Measurements from ENCODE around the gene HDAC9.
A peak's percentile ranks its signal among the peaks of the same experiment; 100 is the strongest.

HDAC9 gene

DNA sequence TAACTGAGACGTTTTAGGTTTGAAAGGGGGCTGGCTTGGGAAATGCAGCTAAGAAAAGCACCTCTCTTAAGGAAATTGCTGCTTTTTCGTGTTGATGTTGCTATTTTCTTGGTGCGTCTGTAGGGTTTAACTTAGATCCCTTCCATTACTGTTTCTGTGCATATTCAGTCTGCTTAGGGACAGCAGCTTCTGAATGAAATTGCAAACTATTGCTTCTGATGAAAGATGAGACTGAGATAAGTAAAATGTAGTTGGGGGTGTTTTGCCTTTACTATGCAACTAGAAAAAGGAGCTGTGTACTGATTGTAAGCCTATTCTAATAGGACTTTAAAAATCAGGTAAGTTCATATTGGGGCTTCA lies 772 bp downstream of the HDAC9 start:
- peak overlapping the region; percentile 18; the same call in 1 of the 2 replicates for H3K27ac ChIP-seq (ENCODE audit: low read length)
- H3K79me2 ChIP-seq (ENCODE audit: low read length) = peaks cover 18% of the 10 kb centered on the region; the same call in 1 of the 2 replicates
- H3K4me3 ChIP-seq (ENCODE audit: low read length) = peak overlapping the region; percentile 80
- H4K20me1 ChIP-seq (ENCODE audit: insufficient read depth, low read length) = no peaks in the 10 kb centered on the region
- no peaks in the 10 kb centered on the region for H3K27me3 ChIP-seq (ENCODE audit: low read depth, low read length)
- TF ChIP-seq EZH2phosphoT487 (IDR thresholded peaks at IDR 0.05; ENCODE audit: low read depth) = no peak
- no peak for TF ChIP-seq CTCF (IDR thresholded peaks at IDR 0.05; ENCODE audit: low read depth, low read length)
- peak overlapping the region; percentile 60 for H2AFZ ChIP-seq (ENCODE audit: low read depth, low read length)
- H3K36me3 ChIP-seq (replicated peaks; ENCODE audit: low read depth, low read length) = no peaks in the 10 kb centered on the region
- H3K9me3 ChIP-seq (ENCODE audit: insufficient read depth, low read length) = no peaks in the 10 kb centered on the region
- H3K9ac ChIP-seq (ENCODE audit: low read length) = peak overlapping the region; percentile 64
- peak overlapping the region; percentile 97 for H3K4me2 ChIP-seq (ENCODE audit: low read length)
- H3K4me1 ChIP-seq (ENCODE audit: low read length) = peaks cover 63% of the 10 kb centered on the region

DNA sequence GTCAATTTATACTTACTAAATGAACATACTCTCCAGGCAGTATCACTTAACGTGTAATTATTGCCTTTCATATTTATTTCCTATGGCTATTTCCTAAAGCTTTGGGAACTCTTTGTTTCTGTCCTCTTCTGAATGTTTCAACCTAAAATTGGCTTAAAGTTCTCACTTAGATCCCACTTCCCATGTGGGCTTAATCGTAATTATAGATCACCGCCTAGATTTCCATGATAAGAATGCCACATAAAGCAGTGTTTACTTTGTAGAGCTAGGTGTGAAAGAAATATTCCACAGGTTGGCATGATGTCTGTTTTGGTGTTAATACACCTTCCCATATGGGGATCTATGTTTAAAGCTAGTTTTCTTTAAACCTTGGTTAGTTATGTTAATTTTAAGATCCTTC lies 1.5 kb downstream of the HDAC9 start:
- TF ChIP-seq EZH2phosphoT487 (IDR thresholded peaks at IDR 0.05; ENCODE audit: low read depth) (no peak), CTCF (IDR thresholded peaks at IDR 0.05; ENCODE audit: low read depth, low read length) (no peak)
- Histone ChIP-seq H3K4me1 (ENCODE audit: low read length) (peaks cover 70% of the 10 kb centered on the region), H3K9me3 (ENCODE audit: insufficient read depth, low read length) (no peaks in the 10 kb centered on the region), H3K4me2 (ENCODE audit: low read length) (peak overlapping the region; percentile 97), H3K4me3 (ENCODE audit: low read length) (peak overlapping the region; percentile 80), H3K9ac (ENCODE audit: low read length) (peak overlapping the region; percentile 64), H2AFZ (ENCODE audit: low read depth, low read length) (no peak overlapping the region), H3K36me3 (replicated peaks; ENCODE audit: low read depth, low read length) (no peaks in the 10 kb centered on the region), H3K27me3 (ENCODE audit: low read depth, low read length) (no peaks in the 10 kb centered on the region), H3K27ac (ENCODE audit: low read length) (no peak overlapping the region), H4K20me1 (ENCODE audit: insufficient read depth, low read length) (no peaks in the 10 kb centered on the region), H3K79me2 (ENCODE audit: low read length) (peaks cover 21% of the 10 kb centered on the region; the same call in 1 of the 2 replicates)

DNA sequence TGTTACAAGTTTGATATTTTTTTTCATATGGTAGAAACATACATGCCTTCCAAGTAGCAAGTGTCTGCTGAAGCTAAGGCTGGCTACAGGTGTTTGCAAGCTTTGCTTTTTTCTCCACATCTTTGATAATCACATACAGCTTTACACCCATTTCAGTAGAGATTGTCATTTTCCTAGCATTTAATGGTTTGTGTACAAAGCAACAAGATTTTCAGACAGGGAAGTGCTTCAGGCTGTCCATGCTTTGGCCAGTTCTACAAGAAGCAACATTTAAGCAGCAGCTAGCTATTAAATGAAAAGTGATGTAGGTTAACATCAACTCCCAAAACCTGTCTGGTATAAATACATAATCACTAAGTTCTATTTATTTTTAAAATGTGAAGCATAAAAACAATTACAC lies 2.3 kb downstream of the HDAC9 start:
- no peaks in the 10 kb centered on the region for H3K27me3 ChIP-seq (ENCODE audit: low read depth, low read length)
- H3K27ac ChIP-seq (ENCODE audit: low read length) = peak overlapping the region; percentile 17
- peak overlapping the region; percentile 80 for H3K4me3 ChIP-seq (ENCODE audit: low read length)
- H3K4me1 ChIP-seq (ENCODE audit: low read length) = peaks cover 77% of the 10 kb centered on the region
- peak overlapping the region; percentile 22; the same call in 1 of the 2 replicates for H3K9ac ChIP-seq (ENCODE audit: low read length)
- H3K79me2 ChIP-seq (ENCODE audit: low read length) = peaks cover 23% of the 10 kb centered on the region; the same call in 1 of the 2 replicates
- H4K20me1 ChIP-seq (ENCODE audit: insufficient read depth, low read length) = no peaks in the 10 kb centered on the region
- no peaks in the 10 kb centered on the region for H3K36me3 ChIP-seq (replicated peaks; ENCODE audit: low read depth, low read length)
- H2AFZ ChIP-seq (ENCODE audit: low read depth, low read length) = no peak overlapping the region
- H3K4me2 ChIP-seq (ENCODE audit: low read length) = peak overlapping the region; percentile 97
- no peak for TF ChIP-seq EZH2phosphoT487 (IDR thresholded peaks at IDR 0.05; ENCODE audit: low read depth)
- TF ChIP-seq CTCF (IDR thresholded peaks at IDR 0.05; ENCODE audit: low read depth, low read length) = no peak
- H3K9me3 ChIP-seq (ENCODE audit: insufficient read depth, low read length) = no peaks in the 10 kb centered on the region

- Histone ChIP-seq H3K27me3 (ENCODE audit: low read depth, low read length) (no peaks in the 10 kb centered on the region), H3K4me1 (ENCODE audit: low read length) (peaks cover 83% of the 10 kb centered on the region), H4K20me1 (ENCODE audit: insufficient read depth, low read length) (no peaks in the 10 kb centered on the region), H3K9ac (ENCODE audit: low read length) (peak overlapping the region; percentile 22; the same call in 1 of the 2 replicates), H3K4me3 (ENCODE audit: low read length) (peak overlapping the region; percentile 30; the same call in 1 of the 2 replicates), H3K9me3 (ENCODE audit: insufficient read depth, low read length) (no peaks in the 10 kb centered on the region), H2AFZ (ENCODE audit: low read depth, low read length) (no peak overlapping the region), H3K36me3 (replicated peaks; ENCODE audit: low read depth, low read length) (no peaks in the 10 kb centered on the region), H3K4me2 (ENCODE audit: low read length) (peak overlapping the region; percentile 97), H3K79me2 (ENCODE audit: low read length) (peaks cover 23% of the 10 kb centered on the region; the same call in 1 of the 2 replicates), H3K27ac (ENCODE audit: low read length) (peak overlapping the region; percentile 17)
- TF ChIP-seq EZH2phosphoT487 (IDR thresholded peaks at IDR 0.05; ENCODE audit: low read depth) = no peak
- no peak for TF ChIP-seq CTCF (IDR thresholded peaks at IDR 0.05; ENCODE audit: low read depth, low read length)
Measured at GRCh38 chr7:18498341-18498740, 2.8 kb downstream of the HDAC9 start.

Data from OCI-LY3 (cell line).